H1 (cell line): ENCODE measurements around the gene TDRD15. TPM values are rescaled to one million over a fixed set of nuclear protein-coding genes. Genes with fewer than 3 reads are reported as not detected.

Experiments
- ATF3 ChIP-seq: IDR thresholded peaks from 2 replicates; pipeline ENCODE4 v1.6.1; 2011; ENCODE audit warnings: low read depth, mild to moderate bottlenecking, low read length; ENCODE audit not compliant: insufficient read depth
- CTCF ChIP-seq, 3 experiments: IDR thresholded peaks; 1 replicate in 2 of 3; 2 replicates in 1 of 3; pipeline versions ENCODE4 v1.5.1 to v1.6.1; 2011; ENCODE audit warnings: low read length in 3 of 3, mild to moderate bottlenecking in 3 of 3, inconsistent platforms in 2 of 3, low read depth in 1 of 3, moderate library complexity in 1 of 3; ENCODE audit not compliant: insufficient read depth in 1 of 3; ENCODE audit errors: control extremely low read depth in 1 of 3
- EGR1 ChIP-seq: IDR thresholded peaks from 2 replicates; pipeline ENCODE4 v1.6.1; 2011; ENCODE audit warnings: low read depth, low read length, borderline replicate concordance
- EP300 ChIP-seq, 2 experiments: IDR thresholded peaks; 1 replicate in 1 of 2; 2 replicates in 1 of 2; pipeline ENCODE4 v1.6.1; 2011 to 2012; ENCODE audit warnings: low read depth in 2 of 2, low read length in 2 of 2, mild to moderate bottlenecking in 2 of 2, borderline replicate concordance in 1 of 2, inconsistent platforms in 1 of 2, moderate library complexity in 1 of 2
- SAP30 ChIP-seq: fragments of 300-600 bp; sonication (generic); IDR thresholded peaks from 2 replicates; pipeline ENCODE4 v1.7.1; 2012; ENCODE audit warnings: low read length, moderate library complexity, mild to moderate bottlenecking, inconsistent platforms; ENCODE audit not compliant: insufficient read depth, insufficient replicate concordance
- SP4 ChIP-seq: IDR thresholded peaks from 2 replicates; pipeline ENCODE4 v1.6.1; 2012; ENCODE audit warnings: low read length, inconsistent platforms
- SUZ12 ChIP-seq: fragments of 200-600 bp; sonication (generic); IDR thresholded peaks from 2 replicates; pipeline ENCODE4 v1.6.1; 2012; ENCODE audit warnings: mild to moderate bottlenecking, inconsistent platforms, low read length, moderate library complexity, mixed read lengths
- USF2 ChIP-seq: IDR thresholded peaks from 2 replicates; pipeline ENCODE4 v1.6.1; 2011; ENCODE audit warnings: low read length, improper control_type of control experiment
- polyA plus RNA-seq, 7 experiments: library from polyadenylated mRNA; depleted of rRNA in 3 of 7; stranded (reverse) in 5 of 7; unstranded in 2 of 7; fragments of >200 nt in 5 of 7; fragments of 200-250 nt in 2 of 7; gene quantifications; 1 replicate in 5 of 7; 2 replicates in 1 of 7; 4 replicates in 1 of 7; pipeline versions ENCODE4 v1.2.1 to v1.2.3, GENCODE V29; 2011 to 2013; ENCODE audit warnings: missing spikeins in 2 of 7, mixed read lengths in 2 of 7
- total RNA-seq: library from RNA; stranded (reverse); fragmentation: NEBNext Ultra II Directional; extraction: Animal tissue kit (Norgen Biotek cat#: 25700); gene quantifications from 2 replicates; pipeline ENCODE4 v1.2.1, GENCODE V29; 2021

TDRD15 gene
- total and polyA plus RNA-seq, 2 of the 8 experiments (the other 6 are each of a cell fraction or from before 2014, with no cell fraction given): not detected

GRCh38 chr2:21162615-21162878, 38.8 kb downstream of the TDRD15 start (continued):
- TF ChIP-seq EP300 (IDR thresholded peaks at IDR 0.05; ENCODE audit: borderline replicate concordance in 1 of 2, low read depth in 2 of 2, low read length in 2 of 2) (no peak), USF2 (no peak), EGR1 (no peak), SP4 (no peak), SUZ12 (no peak), SAP30 (no peak), CTCF (IDR thresholded peaks at IDR 0.05; ENCODE audit: control extremely low read depth in 1 of 3, insufficient read depth in 1 of 3, low read depth in 1 of 3, low read length in 3 of 3) (no peak), ATF3 (no peak)
